ENCODE measurements around the gene KRT4. TPM values are rescaled to one million over a fixed set of nuclear protein-coding genes. Genes with fewer than 3 reads are reported as not detected.
"Not testable (repeated sequence)": the region's sequence is repeated elsewhere in the genome, so short reads cannot be mapped to it uniquely, and the experiment has no call there.

The KRT4 gene
- total RNA-seq, 4 donors from 2014 or later: not detected

- TF ChIP-seq, protein P1, sequence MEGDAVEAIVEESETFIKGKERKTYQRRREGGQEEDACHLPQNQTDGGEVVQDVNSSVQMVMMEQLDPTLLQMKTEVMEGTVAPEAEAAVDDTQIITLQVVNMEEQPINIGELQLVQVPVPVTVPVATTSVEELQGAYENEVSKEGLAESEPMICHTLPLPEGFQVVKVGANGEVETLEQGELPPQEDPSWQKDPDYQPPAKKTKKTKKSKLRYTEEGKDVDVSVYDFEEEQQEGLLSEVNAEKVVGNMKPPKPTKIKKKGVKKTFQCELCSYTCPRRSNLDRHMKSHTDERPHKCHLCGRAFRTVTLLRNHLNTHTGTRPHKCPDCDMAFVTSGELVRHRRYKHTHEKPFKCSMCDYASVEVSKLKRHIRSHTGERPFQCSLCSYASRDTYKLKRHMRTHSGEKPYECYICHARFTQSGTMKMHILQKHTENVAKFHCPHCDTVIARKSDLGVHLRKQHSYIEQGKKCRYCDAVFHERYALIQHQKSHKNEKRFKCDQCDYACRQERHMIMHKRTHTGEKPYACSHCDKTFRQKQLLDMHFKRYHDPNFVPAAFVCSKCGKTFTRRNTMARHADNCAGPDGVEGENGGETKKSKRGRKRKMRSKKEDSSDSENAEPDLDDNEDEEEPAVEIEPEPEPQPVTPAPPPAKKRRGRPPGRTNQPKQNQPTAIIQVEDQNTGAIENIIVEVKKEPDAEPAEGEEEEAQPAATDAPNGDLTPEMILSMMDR (IDR thresholded peaks at IDR 0.05): no peak
- DNase-seq (ENCODE audit: low spot score) (no peak), ATAC-seq (ENCODE audit: low FRiP score) (no peak)
Observed at GRCh38 chr12:52796429-52796794, 17.5 kb downstream of the KRT4 start.

DNA sequence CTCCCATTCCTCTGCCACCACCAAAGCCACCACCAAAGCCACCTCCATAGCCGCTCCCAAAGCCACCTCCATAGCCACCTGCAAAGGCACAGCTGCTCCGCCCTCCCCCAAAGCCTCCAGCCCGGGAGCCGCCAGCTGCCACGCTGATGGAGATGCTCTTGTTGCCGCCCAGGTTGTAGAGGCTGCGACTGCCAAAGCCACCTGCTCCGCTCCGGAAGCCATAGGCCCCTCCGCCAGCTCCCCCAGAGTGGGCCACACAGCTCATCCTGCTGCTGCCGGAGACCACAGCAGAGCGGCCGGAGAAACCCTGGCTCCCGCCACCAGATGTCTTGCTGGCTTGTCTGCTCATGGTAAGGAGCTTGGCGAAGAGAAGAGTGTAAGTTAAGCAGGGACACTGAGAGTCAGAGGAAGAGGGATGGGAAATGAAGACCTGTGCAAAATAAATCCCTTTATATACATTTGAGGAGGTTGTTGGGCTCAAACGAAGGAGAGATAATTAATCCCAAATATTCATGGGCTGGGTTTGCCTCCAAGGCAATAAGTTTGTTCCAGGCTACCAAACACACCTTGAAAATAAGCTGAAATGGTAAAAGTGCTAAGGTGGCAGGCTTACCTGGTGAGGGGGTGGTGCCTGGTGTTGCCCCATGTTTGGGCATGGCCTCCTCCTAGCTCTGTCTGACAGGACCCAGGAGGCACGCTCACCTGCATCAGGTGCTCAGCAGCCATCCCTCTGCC lies 18.1 kb downstream of the KRT4 start, which contains the start of gene KRT3:
KRT3 (minus strand) TSS at position 424 of the 735 bp plus-strand sequence; CDS start at position 349, 75 bp downstream.
- DNase-seq (ENCODE audit: low spot score): no peak
- no peak for ATAC-seq (ENCODE audit: low FRiP score)
- TF ChIP-seq, protein P1 (IDR thresholded peaks at IDR 0.05): no peak

DNA sequence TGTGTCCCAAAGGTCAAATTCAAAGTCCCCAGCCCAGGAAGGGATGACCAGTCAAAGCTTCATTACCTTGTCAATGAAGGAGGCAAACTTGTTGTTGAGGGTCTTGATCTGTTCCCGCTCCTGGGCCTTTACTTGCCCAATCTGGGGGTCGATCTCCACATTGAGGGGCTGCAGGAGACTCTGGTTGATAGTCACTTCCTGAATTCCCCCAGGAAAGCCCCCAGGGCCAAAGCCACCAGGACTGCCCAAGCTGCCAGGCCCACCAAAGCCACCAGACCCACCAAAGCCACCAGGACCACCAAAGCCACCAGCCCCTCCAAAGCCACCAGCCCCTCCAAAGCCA lies 18.6 kb downstream of the KRT4 start:
- not testable (repeated sequence) for DNase-seq (ENCODE audit: low spot score); ATAC-seq (ENCODE audit: low FRiP score)

DNA sequence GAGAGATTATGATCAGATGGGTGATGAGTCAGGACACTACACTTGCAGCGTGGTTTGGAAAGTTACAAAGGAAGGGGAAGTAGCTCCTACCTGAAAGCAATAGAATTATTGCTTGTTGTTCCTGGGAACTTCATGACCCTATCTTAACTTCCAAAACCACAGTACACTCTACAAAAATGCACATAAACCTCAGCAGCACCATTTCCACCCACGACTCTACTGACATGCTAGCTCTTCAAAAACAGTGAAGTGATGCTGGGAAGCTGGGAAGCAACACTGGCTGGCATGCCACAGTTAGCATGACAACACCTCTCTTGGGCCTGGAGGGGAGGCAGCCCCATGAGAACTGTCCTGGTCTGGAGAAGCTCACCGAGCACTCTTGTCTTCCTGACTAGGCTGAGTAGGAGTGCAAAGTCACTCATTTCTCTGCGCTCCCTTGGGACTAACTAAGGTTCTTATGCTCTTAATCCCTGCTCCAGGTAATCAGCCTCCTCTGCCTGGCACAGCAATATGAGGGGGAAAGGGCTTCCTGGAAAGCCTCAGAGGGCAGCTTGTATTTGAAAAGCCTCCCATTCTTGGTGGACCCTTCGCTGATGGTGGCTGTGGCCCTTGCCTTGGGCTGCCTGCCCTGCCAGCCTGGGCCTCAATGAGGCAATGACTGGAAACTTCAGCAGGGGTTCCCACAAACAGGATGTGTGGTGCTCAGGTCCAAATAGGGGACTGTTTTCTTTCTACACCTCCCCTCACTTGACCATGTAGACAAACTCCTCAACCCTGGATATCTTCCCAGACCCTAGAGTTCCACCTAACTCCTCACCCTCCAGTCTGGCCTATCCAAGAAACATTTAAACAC lies 19.2 kb downstream of the KRT4 start:
- no peak for ATAC-seq (ENCODE audit: low FRiP score)
- TF ChIP-seq, protein P1 (IDR thresholded peaks at IDR 0.05): no peak
- DNase-seq (ENCODE audit: low spot score): no peak

GRCh38 chr12:52792185-52793029 lies 21.5 kb downstream of the KRT4 start:
- no peak for DNase-seq (ENCODE audit: low spot score)
- ATAC-seq (ENCODE audit: low FRiP score): no peak
- TF ChIP-seq, protein P1 (IDR thresholded peaks at IDR 0.05): no peak

DNA sequence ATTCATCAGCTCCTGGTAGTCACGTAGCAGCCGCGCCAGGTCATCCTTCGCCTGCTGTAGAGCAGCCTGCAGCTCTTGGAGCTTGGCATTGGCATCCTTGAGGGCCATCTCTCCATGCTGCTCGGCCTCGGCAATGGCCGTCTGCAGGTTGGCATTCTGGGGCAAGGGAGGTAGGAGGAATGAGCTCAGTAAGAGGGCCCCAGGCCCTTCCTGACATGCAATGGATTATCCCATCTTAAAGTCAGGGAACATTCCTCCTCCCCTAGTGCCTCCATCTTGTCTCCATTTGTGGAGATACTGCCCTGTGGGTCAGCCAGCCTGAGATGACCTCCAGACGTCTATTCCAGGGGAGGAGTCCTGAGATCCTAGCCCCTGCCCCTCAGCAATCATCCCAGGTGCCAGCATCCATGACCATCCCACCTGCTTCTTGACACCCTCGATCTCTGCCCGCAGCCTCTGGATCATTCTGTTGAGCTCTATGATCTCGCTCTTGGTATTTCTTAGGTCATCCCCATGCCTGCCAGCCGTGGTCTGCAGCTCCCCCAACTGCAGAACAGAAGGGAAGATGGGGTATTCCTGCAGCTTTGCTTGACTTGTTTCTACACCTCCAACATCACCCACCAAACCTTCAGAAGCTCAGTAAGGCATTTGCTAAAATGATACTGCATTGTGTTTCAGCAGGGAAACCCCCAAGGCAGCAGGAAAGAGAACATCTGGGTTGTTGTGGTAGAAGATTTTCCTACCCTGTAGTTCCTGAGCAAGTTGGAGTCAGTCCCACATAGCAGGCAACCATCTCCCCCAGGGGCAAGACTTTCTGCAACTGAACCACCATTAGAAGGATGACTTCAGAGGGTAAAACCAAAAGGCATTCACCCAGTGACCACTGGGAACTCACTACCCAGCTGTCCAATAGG lies 22.4 kb downstream of the KRT4 start:
- ATAC-seq (ENCODE audit: low FRiP score): no peak
- no peak for DNase-seq (ENCODE audit: low spot score)
- TF ChIP-seq, protein P1 (IDR thresholded peaks at IDR 0.05): no peak
